Measurements from ENCODE around the gene SLAIN2.
A peak's percentile ranks its signal among the peaks of the same experiment; 100 is the strongest.

Gene SLAIN2

GRCh38 chr4:48334236-48334635 is 7.1 kb upstream of the SLAIN2 start:
- no peak for DNase-seq (ENCODE audit: low spot score)

- no peak for DNase-seq (ENCODE audit: low spot score)
Observed at GRCh38 chr4:48334900-48335384, 6.4 kb upstream of the SLAIN2 start.

- no peak for DNase-seq (ENCODE audit: low spot score)
Observed at GRCh38 chr4:48336146-48336870, 5.0 kb upstream of the SLAIN2 start.

- no peak for DNase-seq (ENCODE audit: low spot score)
Observed at GRCh38 chr4:48337731-48338130, 3.6 kb upstream of the SLAIN2 start.

DNA sequence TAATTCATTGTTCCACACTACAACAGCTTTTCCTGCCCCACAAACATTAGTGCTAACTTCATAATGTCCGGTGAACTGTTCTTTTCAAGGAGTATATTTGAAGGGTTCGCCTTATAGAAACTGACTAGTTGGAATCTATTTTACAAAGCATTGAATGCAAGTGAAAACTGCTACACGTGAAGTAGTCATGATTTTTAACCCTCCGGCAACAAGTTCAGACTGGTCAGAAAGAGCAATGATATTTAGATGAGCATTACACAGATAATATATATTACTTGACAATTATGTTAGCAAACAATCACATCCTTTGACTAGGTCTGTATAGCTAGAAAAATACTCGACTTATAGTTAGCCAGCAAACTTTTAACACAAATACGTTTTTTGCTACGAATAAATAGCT is 1.7 kb upstream of the SLAIN2 start:
- no peak for DNase-seq (ENCODE audit: low spot score)

- DNase-seq (ENCODE audit: low spot score), result peak; percentile 46
Observed at GRCh38 chr4:48340276-48340964, 909 bp upstream of the SLAIN2 start.

- DNase-seq (ENCODE audit: low spot score), result peak; percentile 54
Observed at GRCh38 chr4:48341776-48342605, 662 bp downstream of the SLAIN2 start.

- no peak for DNase-seq (ENCODE audit: low spot score)
Observed at GRCh38 chr4:48342606-48342880, 1.2 kb downstream of the SLAIN2 start.

GRCh38 chr4:48343035-48343434 is 1.7 kb downstream of the SLAIN2 start:
- no peak for DNase-seq (ENCODE audit: low spot score)

DNA sequence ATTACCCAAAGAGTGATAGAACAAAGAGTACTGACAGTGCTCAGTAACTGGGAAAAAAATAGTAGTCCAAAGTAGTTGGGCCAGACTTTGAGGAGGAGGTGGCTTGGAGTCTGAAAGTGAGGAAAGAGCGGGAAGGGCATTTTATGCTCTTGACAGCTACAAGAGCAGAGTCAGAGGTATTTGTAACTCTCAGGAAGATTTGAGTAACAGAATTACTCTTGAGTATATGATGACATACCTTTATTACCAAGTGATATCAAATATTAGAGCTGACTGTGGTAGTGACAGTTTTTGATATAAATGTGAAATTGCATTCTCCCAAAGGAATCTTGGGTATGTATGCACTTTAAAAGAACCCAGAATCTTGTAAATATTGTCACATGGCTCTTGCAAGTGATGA is 2.2 kb downstream of the SLAIN2 start:
- DNase-seq (ENCODE audit: low spot score), result no peak

DNA sequence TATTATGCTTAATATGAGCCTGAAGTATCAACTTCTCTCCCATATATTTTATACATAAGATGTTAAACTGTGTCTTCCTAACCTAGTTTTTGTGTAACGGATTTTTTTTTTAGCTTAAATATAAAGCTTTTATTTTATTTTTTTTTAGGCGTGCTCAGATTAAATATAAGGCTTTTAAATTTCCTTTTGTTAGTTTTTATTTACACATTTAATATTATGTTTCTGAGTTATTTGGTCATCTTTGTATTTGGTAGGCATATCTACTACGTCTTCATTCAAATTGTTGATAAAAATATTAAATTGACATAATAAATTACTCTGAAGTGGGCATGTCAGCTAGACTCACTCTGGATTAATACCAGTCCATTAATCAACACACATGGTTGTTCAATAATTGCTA is 4.2 kb downstream of the SLAIN2 start:
- no peak for DNase-seq (ENCODE audit: low spot score)

GRCh38 chr4:48346594-48346993 is 5.3 kb downstream of the SLAIN2 start:
- DNase-seq (ENCODE audit: low spot score), result no peak

- no peak for DNase-seq (ENCODE audit: low spot score)
Observed at GRCh38 chr4:48347282-48347921, 6.1 kb downstream of the SLAIN2 start.

DNA sequence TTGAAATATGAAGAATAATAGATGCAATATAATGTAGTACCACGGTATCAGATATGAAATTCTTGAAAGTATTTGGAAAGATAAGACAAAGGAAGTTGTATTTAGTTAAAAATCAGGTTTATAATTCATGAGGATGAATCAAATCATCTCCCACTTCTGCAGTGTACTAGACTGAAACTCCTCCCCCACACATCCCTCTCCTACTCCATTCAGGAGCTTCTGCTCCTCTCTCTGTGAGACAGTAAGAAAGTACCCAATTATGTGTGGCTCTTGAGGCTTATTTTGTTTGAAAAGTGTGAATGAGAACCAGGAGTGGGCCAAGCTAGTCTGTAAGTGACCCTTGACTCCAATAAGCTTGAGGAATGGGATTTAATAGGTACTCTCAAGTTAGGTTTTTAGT is 9.5 kb downstream of the SLAIN2 start:
- DNase-seq (ENCODE audit: low spot score), result no peak

GRCh38 chr4:48352793-48353192 is 11.5 kb downstream of the SLAIN2 start:
- DNase-seq (ENCODE audit: low spot score), result no peak

DNA sequence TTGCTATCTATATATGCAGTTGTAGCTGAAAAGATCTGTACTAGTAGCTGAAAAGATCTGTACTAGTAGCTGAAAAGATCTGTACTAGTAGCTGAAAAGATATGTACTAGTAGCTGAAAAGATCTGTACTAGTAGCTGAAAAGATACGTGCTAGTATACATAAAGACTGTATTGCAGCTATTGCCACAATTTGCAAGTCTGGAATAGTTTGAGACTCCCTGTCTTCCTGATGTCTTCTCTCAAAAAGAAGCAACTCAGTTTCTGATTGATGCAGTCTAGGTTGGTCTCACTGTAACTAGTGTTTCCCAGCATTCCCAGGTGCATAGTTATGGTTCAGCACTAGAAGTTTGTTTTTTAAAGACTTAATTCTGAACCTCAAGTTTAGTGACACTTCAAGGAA is 15.0 kb downstream of the SLAIN2 start:
- no peak for DNase-seq (ENCODE audit: low spot score)

- DNase-seq (ENCODE audit: low spot score), result peak; percentile 59
Observed at GRCh38 chr4:48360285-48361011, 19.1 kb downstream of the SLAIN2 start.

- DNase-seq (ENCODE audit: low spot score), result peak; percentile 9
Observed at GRCh38 chr4:48361012-48361400, 19.7 kb downstream of the SLAIN2 start.

- DNase-seq (ENCODE audit: low spot score), result no peak
Observed at GRCh38 chr4:48366611-48367010, 25.3 kb downstream of the SLAIN2 start.

GRCh38 chr4:48367016-48367415 is 25.7 kb downstream of the SLAIN2 start:
- DNase-seq (ENCODE audit: low spot score), result no peak

DNA sequence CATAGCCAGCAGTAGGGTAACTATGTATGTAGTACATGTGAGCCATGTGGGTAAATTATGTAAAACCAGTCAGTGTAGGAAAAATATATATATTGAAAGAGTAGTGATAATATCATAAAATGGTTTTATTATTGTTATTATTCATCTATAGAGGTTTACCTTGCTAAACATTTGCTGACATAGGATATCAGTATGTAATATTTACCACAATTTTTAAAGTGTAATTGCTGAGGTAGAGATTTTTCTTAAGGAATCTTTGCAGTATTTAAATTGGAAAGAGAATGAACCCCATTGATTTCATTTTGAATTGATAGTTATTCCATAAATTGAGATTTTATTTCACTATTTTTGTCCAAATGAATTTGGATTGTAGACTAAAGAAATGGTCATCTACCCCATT is 27.1 kb downstream of the SLAIN2 start:
- DNase-seq (ENCODE audit: low spot score), result no peak

DNA sequence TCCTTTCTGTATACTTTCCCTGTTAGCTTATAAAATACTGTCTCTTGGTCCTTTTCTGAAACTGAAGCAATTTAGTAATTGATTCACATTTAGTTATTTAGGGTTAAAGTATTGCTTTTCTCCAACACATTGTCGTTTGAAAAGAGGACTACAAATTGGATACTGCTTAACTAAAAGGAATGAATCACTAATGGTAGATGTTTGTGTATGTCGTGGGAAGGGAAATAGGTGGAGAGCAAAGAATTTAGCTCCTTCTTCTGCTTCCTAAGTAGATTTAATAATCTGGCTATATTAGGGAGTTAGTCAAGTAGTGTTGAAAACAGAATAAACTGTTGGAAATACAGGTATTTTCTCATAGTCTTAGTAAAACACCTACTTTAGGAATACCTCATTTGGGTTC is 27.9 kb downstream of the SLAIN2 start:
- DNase-seq (ENCODE audit: low spot score), result no peak
